Loucy (cell line): ENCODE results near the gene ANKRD6.

Source experiments
- H2AFZ ChIP-seq: fragments of 200-600 bp; sonication (generic); 2 replicates; pipeline ENCODE4 v1.6.0; 2016; ENCODE audit warnings: antibody characterized with exemption, mild to moderate bottlenecking, low read length, moderate library complexity
- H3F3A ChIP-seq: fragments of 200-600 bp; 2 replicates; pipeline ENCODE4 v1.6.0; 2016; ENCODE audit warnings: antibody characterized with exemption, low read depth, mild to moderate bottlenecking
- H3K27me3 ChIP-seq: fragments of 200-600 bp; sonication (generic); 2 replicates; pipeline ENCODE4 v1.6.1; 2014; ENCODE audit warnings: low read length, mild to moderate bottlenecking; ENCODE audit not compliant: insufficient read depth, poor library complexity, severe bottlenecking
- H3K36me3 ChIP-seq: fragments of 200-600 bp; sonication (generic); 2 replicates; pipeline ENCODE4 v1.6.1; 2016; ENCODE audit warnings: low read length; ENCODE audit not compliant: insufficient read depth
- H3K4me1 ChIP-seq: fragments of 200-600 bp; sonication (generic); 2 replicates; pipeline ENCODE4 v1.5.1; 2014; ENCODE audit warnings: low read length, mild to moderate bottlenecking; ENCODE audit not compliant: insufficient read depth, poor library complexity, severe bottlenecking
- H3K4me2 ChIP-seq: fragments of 200-600 bp; sonication (generic); 2 replicates; pipeline ENCODE4 v1.6.0; 2014; ENCODE audit warnings: antibody characterized with exemption, low read length, low read depth, mild to moderate bottlenecking; ENCODE audit not compliant: poor library complexity, severe bottlenecking
- H3K4me3 ChIP-seq: fragments of 200-600 bp; sonication (generic); 2 replicates; pipeline ENCODE4 v1.5.1; 2014; ENCODE audit warnings: low read length, mild to moderate bottlenecking, mixed read lengths; ENCODE audit not compliant: poor library complexity, severe bottlenecking
- H3K79me2 ChIP-seq: fragments of 200-600 bp; sonication (generic); 2 replicates; pipeline ENCODE4 v1.6.1; 2014; ENCODE audit warnings: low read length; ENCODE audit not compliant: insufficient read depth
- H3K9ac ChIP-seq: fragments of 200-600 bp; sonication (generic); 2 replicates; pipeline ENCODE4 v1.6.0; 2014; ENCODE audit warnings: mild to moderate bottlenecking, low read depth, low read length, moderate library complexity; ENCODE audit not compliant: poor library complexity, severe bottlenecking
- H3K9me2 ChIP-seq: fragments of 200-600 bp; sonication (generic); replicated peaks from 2 replicates; pipeline ENCODE4 v1.6.1; 2016; ENCODE audit warnings: low read depth, low read length, mixed read lengths
- H3K9me3 ChIP-seq: fragments of 200-600 bp; sonication (generic); 2 replicates; pipeline ENCODE4 v1.6.1; 2014; ENCODE audit warnings: mild to moderate bottlenecking, antibody characterized with exemption, low read length, low read depth; ENCODE audit not compliant: insufficient read depth
- H4K20me1 ChIP-seq: fragments of 200-600 bp; sonication (generic); 2 replicates; pipeline ENCODE4 v1.6.0; 2014; ENCODE audit warnings: antibody characterized with exemption, low read length, mild to moderate bottlenecking; ENCODE audit not compliant: insufficient read depth, poor library complexity, severe bottlenecking
- CTCF ChIP-seq: fragments of 200-600 bp; sonication (generic); conservative IDR thresholded peaks from 2 replicates; pipeline ENCODE4 v1.5.1; 2014; ENCODE audit warnings: mild to moderate bottlenecking, antibody characterized with exemption, low read length
- EZH2phosphoT487 ChIP-seq: fragments of 200-600 bp; IDR thresholded peaks from 2 replicates; pipeline ENCODE4 v1.6.1; 2018; ENCODE audit warnings: antibody characterized with exemption, mild to moderate bottlenecking, moderate library complexity, borderline replicate concordance

The ANKRD6 gene

DNA sequence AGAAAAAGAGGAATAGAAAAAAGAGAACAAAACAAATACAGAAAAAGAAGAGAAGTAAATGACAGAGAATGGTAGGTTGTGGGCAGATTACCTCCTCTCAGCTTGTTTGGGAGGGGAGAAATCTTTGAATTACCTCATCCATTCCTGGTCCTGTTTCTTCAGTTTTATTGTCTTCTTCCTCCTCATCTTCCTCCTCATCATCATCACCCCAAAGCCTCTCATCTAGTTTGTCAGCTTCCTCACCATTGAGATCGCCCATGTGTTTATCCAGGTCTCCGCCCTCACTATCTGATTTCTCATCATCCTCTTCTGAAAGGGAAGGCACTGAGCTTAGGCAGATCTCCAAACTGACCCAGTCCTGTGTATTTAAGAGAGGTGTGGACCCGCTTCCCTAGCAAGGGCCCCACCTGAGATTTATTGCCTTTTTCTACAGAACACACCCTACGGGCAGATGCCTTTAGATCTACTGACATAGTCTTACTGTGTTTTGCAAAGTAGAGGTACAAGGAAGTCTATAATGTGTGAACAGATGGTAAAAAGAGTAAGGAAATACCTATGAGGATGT lies 229.8 kb downstream of the ANKRD6 start:
- no peaks in the 10 kb centered on the region for H3K9me3 ChIP-seq
- H3K79me2 ChIP-seq, result no peaks in the 10 kb centered on the region
- H3F3A ChIP-seq, result no peaks in the 10 kb centered on the region
- H3K4me3 ChIP-seq, result no peak overlapping the region
- no peak overlapping the region for H3K9ac ChIP-seq
- H2AFZ ChIP-seq, result no peak overlapping the region
- H3K36me3 ChIP-seq, result peaks cover 70% of the 10 kb centered on the region
- H3K4me2 ChIP-seq, result no peak overlapping the region
- H4K20me1 ChIP-seq, result no peaks in the 10 kb centered on the region
- TF ChIP-seq CTCF, result no peak
- no peak for TF ChIP-seq EZH2phosphoT487
- no peaks in the 10 kb centered on the region for H3K27me3 ChIP-seq
- no peaks in the 10 kb centered on the region for H3K9me2 ChIP-seq
- H3K4me1 ChIP-seq, result no peaks in the 10 kb centered on the region

DNA sequence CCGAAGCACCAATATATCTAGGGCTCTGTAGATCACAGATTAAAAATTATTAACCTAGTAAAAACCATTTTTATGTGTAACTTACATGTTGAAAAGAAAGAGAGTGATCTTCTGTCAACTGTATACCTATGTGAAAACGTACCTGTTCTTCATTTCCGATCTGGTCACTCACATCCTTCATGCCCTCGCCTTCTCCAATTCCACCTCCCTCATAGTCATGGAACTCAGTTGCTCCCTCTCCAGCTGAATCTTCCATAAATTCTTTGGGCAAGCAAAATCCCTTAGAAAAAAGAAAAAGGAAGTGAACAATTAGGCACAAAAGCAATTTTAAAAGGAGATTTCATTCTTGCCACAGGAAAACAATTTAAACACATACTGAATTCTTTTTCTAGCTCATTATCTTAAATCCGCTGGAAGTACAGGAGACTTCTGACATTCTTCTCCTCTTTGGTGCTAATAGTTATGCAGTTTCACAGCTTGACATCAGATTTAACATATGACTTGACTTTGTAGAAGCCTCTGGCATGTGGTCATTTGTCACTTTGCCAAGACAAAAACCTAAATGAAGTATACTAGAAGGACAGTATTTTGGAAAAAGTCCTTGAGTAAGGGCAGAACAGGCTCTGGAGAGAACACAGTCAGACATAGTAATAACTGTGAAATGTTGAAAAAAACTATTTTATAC lies 235.1 kb downstream of the ANKRD6 start:
- no peak overlapping the region for H3K9ac ChIP-seq
- H3K4me2 ChIP-seq, result no peak overlapping the region
- H3K36me3 ChIP-seq, result peaks cover 59% of the 10 kb centered on the region; the same call in 1 of the 2 replicates

GRCh38 chr6:89669002-89669401 lies 236.1 kb downstream of the ANKRD6 start:
- Histone ChIP-seq H3K4me3 (no peak overlapping the region), H3F3A (no peaks in the 10 kb centered on the region), H3K4me2 (no peak overlapping the region), H3K9me2 (no peaks in the 10 kb centered on the region), H4K20me1 (no peaks in the 10 kb centered on the region), H3K27me3 (no peaks in the 10 kb centered on the region), H2AFZ (no peak overlapping the region), H3K36me3 (peaks cover 57% of the 10 kb centered on the region; the same call in 1 of the 2 replicates), H3K9me3 (no peaks in the 10 kb centered on the region), H3K4me1 (no peaks in the 10 kb centered on the region), H3K9ac (no peak overlapping the region), H3K79me2 (no peaks in the 10 kb centered on the region)
- TF ChIP-seq EZH2phosphoT487, result no peak
- no peak for TF ChIP-seq CTCF

More for the DNA sequence above, 235.1 kb downstream of the ANKRD6 start:
- Histone ChIP-seq H3K79me2 (no peaks in the 10 kb centered on the region), H3F3A (no peaks in the 10 kb centered on the region), H3K4me3 (no peak overlapping the region), H4K20me1 (no peaks in the 10 kb centered on the region), H3K9me2 (no peaks in the 10 kb centered on the region), H2AFZ (no peak overlapping the region), H3K4me1 (no peaks in the 10 kb centered on the region), H3K27me3 (no peaks in the 10 kb centered on the region), H3K9me3 (no peaks in the 10 kb centered on the region)
- TF ChIP-seq EZH2phosphoT487, result no peak
- TF ChIP-seq CTCF, result no peak
